SKM-1 (cell line): ENCODE measurements around the gene EXOC2.

ENCODE experiments used
- DNase-seq: peaks from one replicate; lab custom pipeline; 2025; ENCODE audit not compliant: unreplicated experiment; lab: John Stamatoyannopoulos, UW

Gene EXOC2

GRCh38 chr6:449486-450419 is 243.2 kb downstream of the EXOC2 start:
- no peak for DNase-seq

GRCh38 chr6:449057-449430 is 243.9 kb downstream of the EXOC2 start:
- no peak for DNase-seq

DNA sequence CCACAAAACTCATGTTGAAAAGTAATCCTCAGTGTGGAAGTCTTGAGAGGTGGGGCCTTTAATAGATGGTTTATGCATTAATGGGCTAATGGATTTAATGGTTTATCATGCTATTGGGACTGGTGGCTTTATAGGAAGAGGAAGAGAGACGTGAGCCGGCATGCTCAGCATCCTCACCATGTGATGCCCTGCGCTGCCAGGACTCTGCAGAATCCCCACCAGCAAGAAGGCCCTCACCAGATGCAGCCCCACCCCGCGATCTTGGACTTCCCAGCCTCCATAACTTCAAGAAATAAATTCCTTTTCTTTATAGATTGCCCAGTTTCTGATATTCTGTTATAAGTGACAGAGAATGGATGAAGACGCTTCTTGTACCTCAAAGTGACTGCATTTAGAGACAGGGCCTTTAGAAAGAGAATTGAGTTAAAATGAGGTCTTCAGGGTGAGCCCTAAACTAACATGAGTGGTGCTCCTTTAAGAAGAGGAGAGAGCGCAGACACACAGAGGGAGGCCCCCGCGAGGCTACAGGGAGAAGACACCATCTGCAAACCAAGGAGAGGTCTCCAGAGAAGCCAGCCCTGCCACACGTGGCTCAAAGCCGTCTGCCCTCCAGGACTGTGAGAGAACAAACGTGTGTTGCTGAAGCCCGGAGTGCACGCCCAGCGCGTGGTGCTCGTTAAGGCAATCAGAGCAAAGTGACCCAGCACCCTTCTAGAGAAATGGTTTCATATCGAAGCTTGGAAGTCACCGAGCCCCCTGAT is 244.5 kb downstream of the EXOC2 start:
- DNase-seq = no peak

DNA sequence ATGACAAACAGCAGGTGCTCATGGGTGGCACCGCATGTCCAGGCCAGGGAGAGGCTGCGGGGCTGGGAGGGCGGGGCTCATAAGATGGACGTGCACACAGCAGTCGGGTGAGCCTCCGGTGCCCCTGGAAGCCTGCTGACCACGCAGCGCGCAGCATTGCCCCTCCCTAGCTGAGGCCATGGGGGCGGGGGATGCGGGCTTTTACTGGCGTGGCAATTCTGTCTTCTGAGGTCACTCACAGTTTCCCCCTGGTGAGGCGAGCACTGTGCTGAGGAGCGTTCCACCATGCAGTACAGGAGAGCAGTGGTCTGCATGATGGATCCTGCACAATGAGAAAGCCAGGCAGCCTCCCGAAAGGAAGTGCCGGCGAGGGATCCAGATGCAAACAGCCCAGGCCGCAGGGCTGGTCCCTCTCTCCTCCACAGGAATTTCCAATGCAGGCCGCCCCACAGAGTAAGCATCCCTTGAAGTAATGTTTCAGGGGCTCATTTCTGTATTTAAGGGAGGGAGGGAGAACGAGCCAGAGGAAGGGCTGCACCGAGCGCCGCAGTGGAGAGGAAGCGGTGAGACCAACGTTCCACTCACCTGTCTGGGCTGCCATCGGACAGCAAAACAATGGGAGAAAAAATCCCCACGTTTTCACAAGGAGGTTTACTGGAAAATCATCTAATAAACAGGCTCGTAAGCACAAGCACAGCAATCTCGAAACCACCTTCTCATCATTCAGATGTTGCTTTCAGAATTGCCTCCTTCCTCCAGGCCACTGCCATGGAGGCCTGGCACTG is 245.4 kb downstream of the EXOC2 start:
- no peak for DNase-seq

GRCh38 chr6:446418-447366 is 246.2 kb downstream of the EXOC2 start:
- DNase-seq = no peak

DNA sequence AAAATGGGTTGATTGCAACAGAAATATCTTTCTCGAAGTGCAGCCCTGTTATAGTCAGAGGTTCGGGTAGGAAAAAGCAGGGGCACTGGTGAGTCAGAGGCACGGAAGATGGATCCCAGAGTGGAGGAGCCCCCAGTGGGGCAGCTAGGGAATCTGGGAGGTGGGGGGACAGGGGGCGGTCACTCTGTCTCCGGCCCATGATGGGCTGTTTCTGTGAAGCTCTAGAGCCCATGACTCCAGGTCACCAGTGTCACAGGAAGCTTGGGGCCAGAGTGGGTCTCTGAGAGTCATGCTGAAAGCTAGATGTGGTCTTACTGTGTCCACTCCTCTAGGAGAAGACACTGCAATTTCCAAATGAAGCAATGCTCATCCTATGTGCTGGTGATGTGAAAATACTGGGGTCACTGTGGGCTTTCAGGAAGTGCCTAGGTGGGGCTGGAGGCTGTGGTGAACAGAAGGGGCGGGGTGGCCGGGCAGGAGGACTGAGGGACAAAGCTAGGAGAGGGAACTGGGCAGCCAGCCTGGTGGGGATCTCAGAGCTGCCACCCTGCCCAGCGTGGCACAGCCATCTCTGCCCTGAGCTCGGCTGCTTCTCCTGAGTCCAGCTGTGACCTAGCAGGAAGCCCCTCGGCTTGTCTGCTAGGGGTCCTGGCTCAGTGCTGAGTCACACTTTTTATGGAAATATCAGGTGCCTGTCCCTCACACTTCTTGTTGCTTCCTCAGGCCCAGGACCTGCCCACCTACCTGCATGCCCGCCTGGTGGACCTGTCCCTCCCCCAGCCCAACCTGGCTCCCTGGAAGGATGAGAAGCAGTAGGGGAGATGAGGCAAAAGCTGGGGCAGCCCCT is 247.1 kb downstream of the EXOC2 start:
- DNase-seq = no peak

DNA sequence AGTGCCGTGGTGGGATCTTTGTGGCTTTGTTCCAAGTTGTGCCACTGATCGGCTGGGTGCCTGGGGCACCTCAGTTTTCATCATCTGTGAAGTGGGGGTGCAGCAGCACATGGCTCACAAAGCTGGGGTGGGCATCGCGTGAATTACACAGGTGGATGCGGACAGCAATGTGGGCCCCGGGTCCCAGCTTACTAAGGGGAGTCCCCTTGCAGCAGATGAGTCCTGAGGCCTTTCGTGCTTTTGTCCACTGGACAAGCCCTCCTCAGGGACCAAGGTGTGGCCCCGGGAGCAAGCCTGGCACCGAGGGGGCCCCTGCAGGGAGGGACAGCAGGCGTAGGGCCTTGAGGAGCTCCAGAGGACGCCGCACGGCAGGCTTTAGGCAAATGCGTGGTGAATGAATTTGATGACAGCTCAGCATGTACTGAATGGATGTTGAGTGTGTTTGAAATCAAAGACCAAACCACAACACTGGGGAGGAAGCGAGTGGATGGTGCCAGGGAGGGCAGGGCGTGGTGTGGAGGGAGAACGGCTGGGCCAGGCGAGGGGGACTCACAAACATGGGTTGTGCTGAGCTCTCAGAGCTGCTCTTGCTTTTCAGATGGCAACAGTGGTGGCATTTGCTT is 248.2 kb downstream of the EXOC2 start:
- no peak for DNase-seq

DNA sequence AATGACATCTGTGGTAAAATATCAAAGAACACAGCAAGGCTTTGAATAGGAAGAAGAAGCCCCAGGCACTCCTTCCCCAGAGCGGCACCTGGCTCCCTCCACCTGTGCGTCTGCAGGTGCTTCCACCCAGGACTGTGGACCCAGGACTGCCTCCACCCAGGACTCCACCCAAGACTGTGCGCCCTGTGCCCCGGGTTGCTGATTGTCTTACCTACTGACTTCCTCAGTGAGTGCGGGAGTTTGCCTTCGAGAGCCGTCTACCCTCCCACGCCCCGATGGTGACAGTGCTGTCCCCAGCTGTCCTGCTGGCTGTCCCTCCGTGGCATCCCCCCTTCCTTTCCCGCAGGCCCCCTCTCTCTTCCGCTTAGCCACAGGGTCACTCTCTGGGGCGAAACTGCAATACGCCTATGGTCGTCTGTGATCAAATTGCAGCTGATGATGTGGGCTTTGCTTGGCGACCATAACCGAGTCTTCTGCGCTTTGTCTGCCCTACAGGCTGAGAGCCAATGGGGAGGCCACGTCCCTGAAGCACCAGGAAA is 249.2 kb downstream of the EXOC2 start:
- no peak for DNase-seq

DNA sequence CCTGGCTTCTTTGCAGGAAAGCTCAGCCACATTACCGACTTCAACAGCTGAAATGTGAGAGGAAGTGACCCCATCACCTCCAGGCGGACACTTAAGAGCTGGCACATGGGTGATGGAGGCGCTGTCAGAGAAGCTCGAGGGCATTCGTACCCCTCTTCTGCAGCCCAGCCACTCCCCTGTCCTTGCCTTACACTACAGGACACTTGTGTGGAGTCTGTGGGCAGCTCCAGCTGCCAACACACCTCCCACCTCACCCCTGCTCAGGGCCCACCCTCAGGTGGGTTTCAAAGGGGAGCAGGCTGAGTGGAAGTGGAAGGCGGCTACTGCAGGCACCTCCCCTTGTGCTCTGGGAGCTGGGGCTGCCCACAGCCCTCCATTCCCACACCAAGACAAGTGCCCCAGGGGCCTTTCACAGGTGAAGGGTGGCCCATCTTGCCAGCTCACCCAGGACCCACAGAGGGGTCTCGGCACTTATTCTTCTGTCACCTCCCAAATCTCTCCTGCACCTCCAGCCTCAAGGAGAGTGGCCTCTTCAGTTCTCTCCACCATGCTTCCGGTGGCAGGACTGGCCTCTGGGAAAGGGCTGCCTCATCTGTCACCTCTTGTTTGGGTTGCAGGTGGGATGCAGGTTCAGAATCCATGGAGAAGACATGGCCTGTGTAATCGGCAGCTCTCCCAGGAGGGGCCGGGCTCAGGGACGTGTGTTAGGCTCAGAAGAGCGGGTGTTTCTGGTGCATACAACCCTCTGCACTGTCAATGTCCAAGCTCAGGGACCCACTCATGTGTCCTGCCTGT is 251.6 kb downstream of the EXOC2 start:
- DNase-seq = no peak

- no peak for DNase-seq
These were observed 253.2 kb downstream of the EXOC2 start for GRCh38 chr6:439641-440167.

- no peak for DNase-seq
These were observed 254.2 kb downstream of the EXOC2 start for GRCh38 chr6:438634-439170.

DNA sequence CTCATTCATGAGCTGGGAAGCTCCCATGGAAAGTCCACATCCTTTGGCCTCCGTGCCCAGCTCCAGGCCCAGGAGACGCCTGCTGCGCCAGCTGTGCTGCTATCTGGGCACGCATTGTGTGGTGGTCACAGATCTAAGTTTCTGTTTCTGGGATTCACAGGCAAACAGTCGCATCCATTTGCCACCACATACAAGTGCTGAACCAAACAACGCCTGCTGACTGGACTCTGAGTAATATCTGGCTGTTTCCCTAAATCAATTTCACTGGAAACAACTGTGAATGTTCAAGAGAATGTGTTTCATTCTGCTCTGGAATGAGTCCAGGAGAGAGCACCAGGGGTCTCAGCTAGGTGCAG is 255.9 kb downstream of the EXOC2 start:
- no peak for DNase-seq

DNA sequence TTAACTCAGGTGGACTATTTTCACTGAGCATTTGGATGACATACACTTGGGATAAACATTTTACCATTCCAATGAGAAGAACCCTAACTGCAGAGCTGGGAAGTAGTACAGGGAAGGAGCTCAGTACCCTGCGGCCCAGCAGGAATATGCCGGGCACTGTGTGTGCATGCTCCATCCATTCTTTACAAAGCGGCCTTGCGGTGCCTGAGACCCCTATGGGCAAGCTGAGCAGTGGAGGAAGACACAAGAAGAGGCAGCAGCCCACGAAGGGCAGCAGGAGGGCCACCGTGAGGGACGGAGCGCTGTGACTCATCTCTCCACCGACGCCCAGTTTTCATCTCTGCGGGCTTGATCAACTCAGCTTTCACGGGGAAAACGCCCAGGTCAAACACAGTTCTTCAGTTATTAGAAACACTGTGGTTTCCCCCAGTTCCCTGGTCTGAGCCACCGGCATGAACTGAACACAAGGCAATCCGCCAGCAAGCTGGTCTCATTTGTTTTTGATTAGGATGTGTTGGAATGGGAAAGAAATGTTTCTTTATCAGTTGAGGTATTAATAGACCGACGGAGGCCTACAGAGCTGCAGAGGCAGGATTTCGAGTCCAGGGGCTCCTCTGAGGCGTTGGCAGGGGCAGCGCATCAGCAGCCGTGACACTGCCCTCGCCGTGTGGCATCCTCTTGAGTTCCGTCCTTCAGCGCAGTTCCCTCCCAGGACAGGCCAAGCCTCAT is 256.5 kb downstream of the EXOC2 start:
- no peak for DNase-seq

DNA sequence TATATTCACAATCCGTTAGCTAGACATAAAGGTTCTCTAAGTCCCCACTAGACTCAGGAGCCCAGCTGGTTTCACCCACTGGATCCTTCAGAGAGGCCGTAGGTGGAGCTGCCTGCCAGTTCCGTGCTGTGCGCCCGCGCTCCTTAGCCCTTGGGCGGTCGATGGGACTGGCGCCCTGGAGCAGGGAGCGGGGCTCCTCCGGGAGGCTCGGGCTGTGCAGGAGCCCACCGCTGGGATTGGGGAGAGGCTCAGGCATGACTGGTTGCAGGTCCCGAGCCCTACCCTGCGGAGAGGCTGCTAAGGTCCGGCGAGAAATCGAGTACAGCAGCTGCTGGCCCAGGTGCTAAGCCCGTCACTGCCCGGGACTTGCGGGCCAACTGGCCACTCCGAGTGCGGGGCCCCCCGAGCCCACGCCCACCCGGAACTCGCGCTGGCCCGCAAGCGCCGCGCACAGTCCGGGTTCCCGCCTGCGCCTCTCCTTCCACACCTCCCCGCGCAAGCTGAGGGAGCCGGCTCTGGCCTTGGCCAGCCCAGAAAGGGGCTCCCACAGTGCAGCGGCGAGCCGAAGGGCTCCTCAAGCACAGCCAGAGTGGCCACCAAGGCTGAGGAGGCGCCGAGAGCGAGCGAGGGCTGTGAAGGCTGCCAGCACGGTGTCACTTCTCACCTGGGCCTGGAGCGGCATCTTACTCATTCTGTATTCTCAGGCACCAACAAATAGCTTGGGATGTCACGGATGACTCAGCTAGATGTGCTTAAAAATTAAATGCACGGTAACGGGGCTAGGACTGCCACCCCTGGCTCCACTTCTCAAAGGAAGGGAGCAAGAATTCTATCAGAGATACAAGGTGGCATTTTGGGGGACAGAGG is 257.3 kb downstream of the EXOC2 start:
- no peak for DNase-seq
